DMS 273 (cell line): ENCODE measurements around the gene DOLPP1.
"Not testable (repeated sequence)": the region's sequence is repeated elsewhere in the genome, so short reads cannot be mapped to it uniquely, and the experiment has no call there.

ENCODE experiments used
- DNase-seq: peaks from one replicate; lab custom pipeline; 2025; ENCODE audit not compliant: unreplicated experiment; lab: John Stamatoyannopoulos, UW

DOLPP1 gene

DNA sequence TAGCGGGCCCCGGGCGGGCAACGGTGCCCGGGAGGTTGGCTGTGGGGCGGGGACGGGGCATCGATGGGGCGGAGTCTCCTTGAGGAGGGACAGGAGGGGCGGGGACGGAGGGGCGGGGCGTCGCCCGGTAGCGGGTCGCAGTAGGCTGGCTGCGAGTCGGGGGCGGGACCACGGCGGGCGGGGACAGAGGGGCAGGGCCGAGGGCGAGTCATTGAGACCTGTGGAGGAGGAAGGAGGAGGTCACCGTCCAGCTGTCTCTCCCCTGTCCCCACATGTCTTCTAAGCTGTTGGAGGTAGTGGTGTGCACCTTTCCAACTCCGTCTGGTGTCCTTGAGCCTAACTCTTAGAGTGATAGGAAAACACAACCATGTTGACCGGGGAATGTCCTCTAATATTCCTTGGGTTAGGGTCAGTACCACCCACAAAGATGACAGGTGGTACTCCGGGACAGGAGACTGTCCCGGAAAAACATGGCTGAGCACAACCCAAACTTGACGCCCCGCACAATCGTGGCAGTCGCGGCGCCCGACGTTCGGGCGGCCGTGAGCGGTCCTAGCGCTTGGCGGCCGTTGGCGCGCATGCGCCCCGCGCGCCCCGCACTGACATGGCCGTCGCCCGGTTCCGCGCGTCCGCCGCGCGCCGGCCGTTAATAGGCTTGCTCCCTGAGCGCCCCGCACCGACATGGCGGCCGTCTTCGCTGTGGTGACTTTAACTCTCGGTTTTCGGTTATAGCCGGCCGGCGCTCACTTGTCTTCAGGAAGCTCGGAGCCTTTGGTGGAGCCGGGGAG lies 30.0 kb downstream of the DOLPP1 start, which contains the start of the genes CRAT and PTPA:
CRAT (minus strand) TSS at position 54 of the 788 bp plus-strand sequence. CDS start 284 bp downstream, outside the sequence.
PTPA (plus strand) TSS at position 676 of the 788 bp plus-strand sequence. CDS start 186 bp downstream, outside the sequence.
- peak; percentile 96 for DNase-seq

DNA sequence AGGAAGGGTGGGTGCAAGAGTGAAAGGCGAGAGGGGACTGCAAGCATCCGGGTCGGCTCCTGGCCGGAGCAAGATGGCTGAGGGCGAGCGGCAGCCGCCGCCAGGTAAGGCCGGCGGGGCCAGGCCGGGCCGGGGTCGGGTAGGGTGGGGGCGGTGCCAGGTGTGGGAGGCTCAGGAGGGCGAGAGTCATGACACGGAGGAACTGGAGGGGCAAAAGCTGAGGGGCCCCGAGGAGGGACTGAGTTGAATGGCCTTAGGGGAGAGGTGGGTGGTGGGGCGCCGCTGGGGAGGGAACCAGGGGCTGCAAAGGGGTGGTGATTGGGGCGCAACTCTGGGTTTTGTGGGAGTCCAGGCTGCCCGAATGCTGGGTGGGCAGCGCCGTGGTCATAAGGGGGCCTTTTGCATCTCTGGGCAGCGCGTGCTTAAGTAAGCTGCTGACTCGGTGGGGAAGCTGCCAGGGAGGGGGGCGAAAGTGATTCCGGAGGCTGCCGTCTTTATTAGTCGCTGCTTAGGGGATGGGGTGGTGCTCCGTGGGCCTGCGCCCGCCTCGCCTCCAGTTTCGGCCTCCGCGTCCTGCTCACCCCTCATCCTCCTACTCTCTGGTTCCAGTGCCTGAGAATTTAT lies 30.7 kb downstream of the DOLPP1 start:
- peak; percentile 70 for DNase-seq

DNA sequence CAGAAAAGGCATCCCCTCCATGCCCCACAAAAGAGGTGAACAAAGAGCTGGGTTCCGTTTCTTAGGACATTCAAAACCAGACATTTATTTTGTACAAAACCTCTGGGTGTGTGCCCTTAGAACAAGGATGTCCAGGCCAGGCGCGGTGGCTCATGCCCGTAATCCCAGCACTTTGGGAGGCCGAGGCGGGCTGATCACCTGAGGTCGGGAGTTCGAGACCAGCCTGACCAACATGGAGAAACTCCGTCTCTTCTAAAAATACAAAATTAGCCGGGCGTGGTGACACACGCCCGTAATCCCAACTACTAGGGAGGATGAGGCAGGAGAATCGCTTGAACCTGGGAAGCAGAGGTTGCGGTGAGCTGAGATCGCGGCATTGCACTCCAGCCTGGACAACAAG lies 31.6 kb downstream of the DOLPP1 start:
- not testable (repeated sequence) for DNase-seq

DNA sequence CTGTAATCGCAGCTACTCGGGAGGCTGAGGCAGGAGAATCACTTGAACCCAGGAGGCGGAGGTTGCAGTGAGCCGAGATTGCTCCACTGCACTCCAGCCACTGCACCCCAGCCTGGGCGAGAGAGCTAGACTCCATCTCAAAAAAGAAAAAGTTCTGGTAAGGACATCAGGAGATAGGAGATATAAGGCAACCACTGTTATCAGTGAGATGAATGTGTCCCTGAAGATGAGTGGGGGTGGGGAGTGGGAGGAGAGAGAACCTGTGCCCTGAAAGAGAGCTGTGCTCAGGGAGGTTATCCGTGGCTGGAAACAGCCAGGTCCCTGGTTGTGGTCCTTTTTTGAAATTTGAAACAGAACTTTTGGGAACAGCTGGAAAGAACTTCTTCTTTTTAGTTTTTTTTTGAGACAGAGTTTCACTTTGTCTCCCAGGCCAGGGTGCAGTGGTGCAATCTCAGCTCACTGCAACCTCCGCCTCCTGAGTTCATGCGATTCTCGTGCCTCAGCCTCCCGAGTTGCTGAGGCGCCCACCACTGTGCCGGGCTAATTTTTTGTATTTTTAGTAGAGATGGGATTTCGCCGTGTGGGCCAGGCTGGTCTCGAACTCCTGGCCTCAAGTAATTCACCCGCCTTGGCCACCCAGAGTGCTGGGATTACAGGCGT lies 32.9 kb downstream of the DOLPP1 start:
- DNase-seq = no peak

DNA sequence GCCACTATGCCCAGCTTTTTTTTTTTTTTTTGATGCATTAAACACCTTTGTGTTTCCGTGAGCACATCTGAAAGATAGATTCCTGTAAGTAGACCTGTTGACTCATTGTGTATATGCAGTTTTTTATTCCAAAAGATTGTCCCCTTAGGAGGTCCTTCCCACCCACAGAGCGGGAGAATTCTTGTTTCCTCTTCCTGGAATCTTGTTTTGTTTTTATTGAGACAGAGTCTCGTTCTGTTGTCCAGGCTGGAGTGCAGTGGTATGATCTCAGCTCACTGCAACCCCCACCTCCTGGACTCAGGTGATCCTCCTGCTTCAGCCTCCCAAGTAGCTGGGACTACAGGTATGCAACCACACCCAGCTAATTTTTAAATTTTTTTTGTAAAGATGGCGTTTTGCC lies 37.9 kb downstream of the DOLPP1 start:
- DNase-seq = no peak

DNA sequence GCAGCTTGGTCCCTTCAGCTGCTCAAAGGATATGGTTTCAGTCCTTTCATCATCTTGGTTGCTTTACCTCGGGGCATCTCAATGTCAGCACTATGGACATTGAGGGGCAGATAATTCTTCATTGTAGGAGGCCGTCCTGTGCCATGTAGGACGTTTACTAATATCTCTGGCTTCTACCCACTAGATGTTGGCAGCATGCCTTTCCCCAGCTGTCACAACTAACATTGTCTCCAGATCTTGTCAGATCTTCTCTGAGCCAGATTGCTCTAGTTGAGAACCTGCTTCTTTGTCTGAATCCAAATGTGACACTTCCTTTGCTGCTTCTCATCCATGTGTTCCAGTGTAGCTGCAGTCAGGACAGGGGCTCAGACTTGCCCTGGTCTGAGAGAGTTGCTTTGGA lies 40.6 kb downstream of the DOLPP1 start:
- DNase-seq = no peak

DNA sequence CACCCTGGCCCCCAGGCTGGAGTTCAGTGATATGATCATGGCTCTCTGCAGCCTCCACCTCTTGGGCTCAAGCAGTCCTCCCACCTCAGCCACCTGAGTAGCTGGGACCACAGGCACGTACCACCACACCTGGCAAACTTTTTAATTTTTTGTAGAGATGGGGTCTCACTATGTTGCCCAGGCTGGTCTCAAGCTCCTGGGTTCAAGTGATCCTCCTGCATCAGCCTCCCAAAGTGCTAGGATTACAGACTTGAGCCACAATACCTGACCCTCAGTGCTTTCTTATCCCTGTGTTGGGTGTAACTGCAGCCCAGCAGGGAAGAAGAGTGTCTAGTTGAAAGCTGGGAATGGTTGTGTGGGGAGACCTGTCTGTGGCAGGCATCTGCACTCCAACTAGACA lies 41.2 kb downstream of the DOLPP1 start:
- DNase-seq = no peak

DNA sequence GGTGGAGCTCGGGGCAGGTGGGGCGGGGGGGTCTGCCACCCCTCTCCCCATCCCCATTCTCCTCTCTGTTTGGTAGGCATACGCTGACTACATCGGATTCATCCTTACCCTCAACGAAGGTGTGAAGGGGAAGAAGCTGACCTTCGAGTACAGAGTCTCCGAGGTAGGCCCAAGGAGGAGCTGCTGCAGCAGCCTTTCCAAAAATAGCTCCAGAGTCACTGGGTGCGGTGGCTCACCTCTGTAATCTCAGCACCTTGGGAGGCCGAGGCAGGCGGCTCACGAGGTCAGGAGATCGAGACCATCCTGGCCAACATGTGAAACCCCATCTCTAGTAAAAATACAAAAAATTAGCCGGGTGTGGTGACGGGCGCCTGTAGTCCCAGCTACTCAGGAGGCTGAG lies 42.1 kb downstream of the DOLPP1 start:
- not testable (repeated sequence) for DNase-seq

DNA sequence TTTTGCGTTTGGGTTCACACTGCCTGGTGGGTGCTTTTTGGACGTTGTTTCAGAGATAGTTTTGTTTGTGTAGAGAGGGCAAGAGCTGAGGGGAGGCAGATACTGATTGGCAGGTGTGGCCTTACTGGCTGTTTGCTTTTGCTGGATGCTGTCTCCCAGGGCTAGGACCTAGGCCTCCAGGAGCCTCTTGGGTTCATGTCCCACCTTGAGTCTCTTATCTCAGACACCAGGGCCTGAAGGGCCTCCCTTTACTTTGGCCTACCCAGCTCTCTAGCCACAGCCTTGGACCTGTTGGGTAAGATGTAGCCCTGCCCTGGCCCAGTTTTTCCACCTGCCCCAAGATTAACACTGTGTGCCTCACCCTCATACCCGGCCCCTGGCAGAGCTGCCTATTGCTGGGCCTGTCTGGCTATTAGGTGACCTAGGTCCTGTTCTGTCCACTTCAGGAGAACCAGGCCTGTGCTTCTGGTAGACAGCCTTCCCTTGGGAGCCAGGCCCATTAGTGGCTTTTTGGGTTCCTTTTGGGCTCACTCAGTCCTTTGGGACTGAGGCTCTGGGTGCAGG lies 43.7 kb downstream of the DOLPP1 start:
- no peak for DNase-seq

DNA sequence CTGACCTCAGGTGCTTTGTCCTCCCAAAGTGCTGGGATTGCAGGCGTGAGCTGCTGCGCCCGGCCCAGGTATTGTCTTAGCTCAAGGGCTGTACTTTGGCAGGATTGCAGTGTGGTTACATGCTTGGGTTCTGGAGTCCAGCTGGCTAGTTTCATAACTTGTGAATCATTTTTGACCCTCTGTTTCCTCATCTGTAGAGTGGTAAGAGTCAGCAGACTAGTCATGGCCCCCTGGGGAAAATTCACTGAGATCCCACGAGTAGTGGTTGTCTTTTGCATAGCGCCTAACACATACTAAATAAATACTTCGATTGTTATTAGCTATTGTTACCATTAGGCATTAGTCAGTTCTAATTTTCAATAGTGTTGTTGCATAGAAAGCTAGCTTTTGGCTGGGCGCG lies 44.6 kb downstream of the DOLPP1 start:
- no peak for DNase-seq

DNA sequence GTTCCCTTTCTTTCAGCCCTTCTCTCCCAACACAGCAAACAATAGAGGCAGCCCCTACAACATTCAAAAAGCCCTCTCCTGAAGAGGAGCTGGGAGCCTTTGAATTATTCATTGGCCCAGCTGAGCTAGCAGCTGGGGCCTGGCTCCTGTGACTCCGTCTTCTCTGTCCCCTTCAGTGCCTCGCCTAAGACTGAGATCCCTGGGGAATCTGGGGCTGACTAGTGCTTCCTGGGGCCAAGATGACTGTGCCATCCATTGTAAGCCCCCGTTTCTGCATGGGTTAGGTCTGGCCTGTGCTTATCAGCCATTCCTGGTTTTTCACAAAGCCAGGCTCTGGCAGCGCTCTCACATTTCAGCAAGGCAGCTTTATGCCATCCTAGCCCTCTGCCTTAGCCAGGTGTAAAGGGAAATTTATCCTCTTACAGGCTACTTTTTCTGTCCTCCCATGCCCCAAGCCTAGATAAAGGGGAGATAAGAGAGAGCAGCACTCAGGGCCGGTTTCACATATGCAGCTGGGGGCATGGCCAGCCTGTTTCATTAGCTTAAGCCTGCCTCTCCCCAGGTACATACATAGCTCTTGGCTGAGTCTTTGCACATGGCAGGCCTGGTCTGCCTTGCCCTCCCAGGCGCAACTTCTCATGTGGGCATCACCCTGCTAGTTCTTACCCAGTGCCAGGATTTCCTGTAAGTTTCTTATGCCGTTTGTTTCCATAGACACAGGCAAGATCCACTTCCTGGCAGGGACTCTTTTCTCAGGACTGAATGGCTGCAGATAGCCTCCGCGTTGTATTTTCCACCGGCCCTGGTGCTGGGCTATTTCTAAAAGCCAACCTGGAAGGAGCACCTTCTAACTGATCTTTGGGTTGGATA lies 46.1 kb downstream of the DOLPP1 start:
- peak; percentile 71 for DNase-seq

DNA sequence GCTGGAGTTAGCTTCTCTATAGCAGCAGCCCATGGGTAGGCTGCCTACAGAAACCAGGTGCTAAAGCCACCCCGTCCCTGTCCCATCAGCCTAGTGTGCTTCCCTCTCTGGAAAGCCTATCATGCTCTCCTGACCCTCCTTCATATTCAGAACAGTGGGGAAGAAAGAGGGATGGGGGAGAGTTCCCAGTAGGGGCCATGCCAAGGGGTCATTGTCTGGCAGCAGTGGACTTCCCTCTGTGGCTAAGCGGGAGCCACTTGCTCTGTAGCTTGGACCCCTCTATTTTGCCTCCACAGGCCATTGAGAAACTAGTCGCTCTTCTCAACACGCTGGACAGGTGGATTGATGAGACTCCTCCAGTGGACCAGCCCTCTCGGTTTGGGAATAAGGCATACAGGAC lies 47.8 kb downstream of the DOLPP1 start:
- no peak for DNase-seq

DNA sequence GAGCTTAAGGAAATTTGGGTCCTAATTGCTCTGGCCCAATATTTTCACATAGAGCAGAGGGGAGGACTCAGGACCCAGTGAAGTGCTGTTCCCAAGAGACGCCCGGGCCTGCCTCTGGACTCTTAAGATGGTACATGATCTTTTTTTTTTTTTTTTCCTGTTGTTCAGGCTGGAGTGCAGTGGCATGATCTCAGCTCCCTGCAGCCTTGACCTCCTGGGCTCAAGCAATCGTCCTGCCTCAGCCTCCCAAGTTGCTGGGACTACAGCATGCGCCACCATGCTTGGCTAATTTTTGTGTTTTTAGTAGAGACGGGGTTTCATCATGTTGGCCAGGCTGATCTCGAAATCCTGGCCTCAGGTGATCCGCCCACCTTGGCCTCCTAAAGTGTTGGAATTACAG lies 49.4 kb downstream of the DOLPP1 start:
- DNase-seq = not testable (repeated sequence)

DNA sequence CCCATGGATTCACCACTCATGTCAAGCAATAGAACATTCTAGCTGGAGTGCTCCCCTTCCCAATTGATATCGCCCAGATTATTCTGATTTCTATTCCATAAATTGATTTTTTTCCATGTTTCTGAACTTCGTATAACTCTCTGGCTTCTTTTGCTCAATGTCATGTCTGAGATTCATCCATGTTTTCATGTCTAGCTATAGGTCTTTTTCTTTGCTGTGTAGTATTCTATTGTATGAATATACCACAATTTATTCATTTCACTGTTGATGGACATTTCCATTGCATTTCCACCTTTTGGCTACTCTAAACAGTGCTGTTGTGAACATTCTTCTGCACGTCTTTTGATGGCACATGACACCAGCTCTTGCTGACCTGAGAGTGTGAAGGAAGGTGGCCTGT lies 49.9 kb downstream of the DOLPP1 start:
- DNase-seq = no peak

DNA sequence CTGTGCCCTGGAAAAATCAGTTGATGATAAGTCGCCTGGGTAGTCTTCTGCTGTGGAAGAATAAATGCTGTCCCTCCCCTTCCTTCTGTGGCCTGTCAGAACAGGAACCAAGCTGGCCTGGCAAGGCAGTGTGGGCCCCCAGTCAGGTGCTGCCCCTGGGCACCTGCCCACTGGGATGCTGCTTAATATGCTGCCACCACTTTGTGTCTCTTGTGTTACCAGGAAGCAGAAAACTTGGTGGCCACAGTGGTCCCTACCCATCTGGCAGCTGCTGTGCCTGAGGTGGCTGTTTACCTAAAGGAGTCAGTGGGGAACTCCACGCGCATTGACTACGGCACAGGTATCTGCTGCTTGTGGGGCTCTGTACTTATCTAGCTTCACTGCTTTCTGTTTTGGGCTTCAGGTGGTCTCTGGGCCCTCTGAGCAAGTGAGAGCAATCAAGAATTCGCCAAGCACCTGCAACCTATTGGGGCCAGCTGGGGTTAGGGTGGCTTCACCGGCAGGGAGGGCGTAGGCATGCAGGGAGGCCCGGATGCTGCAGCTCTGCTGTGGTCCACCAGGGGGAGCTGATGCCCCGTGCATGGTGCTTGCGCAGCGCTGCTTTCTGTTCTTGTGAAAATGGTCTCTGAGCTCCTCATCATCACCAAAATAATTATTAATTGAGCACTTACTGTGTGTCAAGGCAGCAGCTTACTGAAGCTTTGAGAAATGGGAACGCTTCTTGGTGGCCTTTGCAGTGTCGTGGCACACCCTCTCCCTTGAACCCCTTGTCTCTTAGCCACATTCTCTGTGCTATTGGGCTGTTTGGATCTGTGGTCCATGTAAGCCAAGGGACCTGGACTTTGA lies 50.6 kb downstream of the DOLPP1 start:
- DNase-seq = peak; percentile 85

DNA sequence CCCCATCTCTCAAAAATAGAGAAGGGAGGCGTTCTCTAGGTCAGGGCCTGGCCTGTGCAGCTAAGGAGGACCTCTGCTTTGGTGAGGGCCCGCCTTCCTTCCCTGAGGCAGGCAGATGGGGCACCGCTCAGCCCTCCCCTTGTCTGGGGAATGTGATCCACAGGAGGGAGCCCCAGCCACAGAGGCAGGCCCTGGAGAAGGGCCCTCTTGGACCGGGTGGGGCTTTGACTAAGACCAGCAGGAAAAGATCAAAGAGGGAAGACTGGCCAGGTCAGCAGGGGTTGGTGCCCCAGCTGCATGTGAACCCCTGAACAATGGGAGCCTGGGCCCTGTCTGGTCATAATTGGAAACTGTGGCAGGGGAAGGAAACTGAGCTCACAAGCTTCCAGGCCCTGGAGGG lies 52.2 kb downstream of the DOLPP1 start:
- DNase-seq = peak; percentile 22

DNA sequence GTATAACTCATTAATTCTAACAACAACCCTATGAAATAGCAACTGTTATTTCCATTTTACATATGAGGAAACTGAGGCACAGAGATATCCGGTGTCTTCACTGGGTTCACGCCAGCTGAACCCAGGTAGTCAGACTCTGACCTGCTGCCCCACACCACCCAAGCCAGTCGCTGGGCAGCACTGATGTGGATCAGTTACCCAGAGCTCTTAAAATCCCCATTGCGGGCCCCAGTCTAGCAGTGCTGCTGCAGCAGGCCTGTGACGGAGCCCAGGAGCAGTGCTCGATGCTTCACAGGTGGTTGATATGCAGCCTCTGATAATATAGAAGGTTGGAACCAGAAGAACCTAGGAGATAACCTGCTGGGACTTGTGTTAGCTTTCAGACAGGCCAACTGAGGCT lies 54.6 kb downstream of the DOLPP1 start:
- no peak for DNase-seq

DNA sequence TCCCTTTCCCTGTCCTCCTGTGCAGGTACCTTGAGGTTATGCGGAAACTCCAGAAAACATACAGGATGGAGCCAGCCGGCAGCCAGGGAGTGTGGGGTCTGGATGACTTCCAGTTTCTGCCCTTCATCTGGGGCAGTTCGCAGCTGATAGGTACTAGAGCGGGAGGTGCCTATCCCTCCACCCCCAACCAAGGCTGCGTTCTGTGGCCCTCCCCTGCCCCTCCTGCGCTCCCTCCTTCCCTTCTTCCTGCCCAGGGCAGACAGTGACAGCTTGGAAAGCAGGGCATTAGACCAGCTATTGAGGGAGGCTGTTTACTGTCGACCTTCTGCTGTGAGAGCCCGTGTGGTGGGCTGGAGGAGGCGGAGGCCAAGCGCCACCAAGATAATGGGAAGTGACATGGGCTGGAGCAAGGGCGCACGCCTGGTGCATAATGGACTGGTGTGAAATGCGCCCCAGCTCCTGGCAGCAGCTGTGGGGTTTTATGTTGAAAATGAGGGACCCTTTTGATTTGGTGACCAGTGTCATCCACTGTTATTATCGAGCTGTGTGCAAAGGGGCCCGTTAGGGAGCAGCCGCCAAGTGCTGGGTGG lies 55.6 kb downstream of the DOLPP1 start:
- DNase-seq = peak; percentile 78
